K562 (cell line): Measurements from ENCODE around the gene MEF2D. TPM values are rescaled to one million over a fixed set of nuclear protein-coding genes. Genes with fewer than 3 reads are reported as not detected.

Experiments used
- ATAC-seq: fragments of 200-7000 bp; cut with Tn5 transposase; 3 replicates; pipeline ENCODE4 v1.9.1; 2020; ENCODE audit warnings: moderate library complexity
- BruUV-seq: library from RNA; stranded (reverse); fragments of 400-500 nt; replicated peaks from 2 replicates; lab custom pipeline; 2021; lab: Mats Ljungman, UMichigan
- CTCF ChIA-PET: fragments of 300-600 bp; formaldehyde crosslinking; extraction: SDS; loops from one replicate; lab custom pipeline; 2021; ENCODE audit warnings: low intra/inter-chr PET ratio; lab: Yijun Ruan, JAX
- POLR2A ChIA-PET: fragments of 300-600, 350-650 bp; sonication (Branson Sonifier 250); formaldehyde crosslinking; extraction: SDS; loops from one replicate; lab custom pipeline; 2021; ENCODE audit warnings: antibody characterized with exemption, inconsistent platforms; lab: Yijun Ruan, JAX
- DNase-seq, 4 experiments: peaks; one replicate each; pipeline versions ENCODE4 v3.0.0 to v3.0.0-alpha.2; 2011 to 2018; ENCODE audit warnings: low spot score in 3 of 4, mixed read lengths in 3 of 4; ENCODE audit errors: extremely low read depth in 1 of 4
- FAIRE-seq: peaks from 2 replicates; lab custom pipeline; 2011; peaks lifted over from hg19 to GRCh38; lab: Jason Lieb, UNC
- H2AFZ ChIP-seq: 2 replicates; pipeline ENCODE4 v1.6.0; 2011; ENCODE audit warnings: low read depth, low read length, control low read depth, inconsistent platforms
- H3K27ac ChIP-seq: fragments of 200-600 bp; 3 replicates; pipeline ENCODE4 v1.8.0; 2011; ENCODE audit warnings: low read depth, mild to moderate bottlenecking, control low read depth, inconsistent platforms, low read length, moderate library complexity, mixed read lengths; ENCODE audit errors: extremely low read depth
- H3K27me3 ChIP-seq, 2 experiments: fragments of 300-600 bp in 1 of 2; 2 replicates in 1 of 2; 3 replicates in 1 of 2; pipeline versions ENCODE4 v1.6.0 to v1.8.0; 2011; ENCODE audit warnings: inconsistent platforms in 2 of 2, low read length in 2 of 2, mild to moderate bottlenecking in 1 of 2, mixed read lengths in 1 of 2, moderate library complexity in 1 of 2; ENCODE audit not compliant: control insufficient read depth in 2 of 2, insufficient read depth in 2 of 2
- H3K36me3 ChIP-seq: fragments of 300-600 bp; 3 replicates; pipeline ENCODE4 v1.8.0; 2011; ENCODE audit warnings: mild to moderate bottlenecking, low read length, inconsistent platforms; ENCODE audit not compliant: control insufficient read depth, insufficient read depth
- H3K4me1 ChIP-seq, 2 experiments: fragments of 200-600 bp in 1 of 2; replicated peaks in 1 of 2; 2 replicates in 1 of 2; 3 replicates in 1 of 2; pipeline versions ENCODE4 v1.5.1 to v1.8.0; 2011; ENCODE audit warnings: inconsistent platforms in 2 of 2, low read length in 2 of 2, mild to moderate bottlenecking in 1 of 2, mixed read lengths in 1 of 2, moderate library complexity in 1 of 2; ENCODE audit not compliant: control insufficient read depth in 2 of 2, insufficient read depth in 2 of 2
- H3K4me2 ChIP-seq: 2 replicates; pipeline ENCODE4 v1.6.1; 2011; ENCODE audit warnings: low read length, control low read depth, inconsistent platforms, mixed read lengths; ENCODE audit not compliant: insufficient read depth
- H3K4me3 ChIP-seq: fragments of 200-600 bp; sonication (generic), shearing (Covaris generic); 2 replicates; pipeline ENCODE4 v1.5.1; 2016; ENCODE audit warnings: control low read depth, inconsistent platforms
- H3K79me2 ChIP-seq: fragments of 200-600 bp; 3 replicates; pipeline ENCODE4 v1.8.0; 2011; ENCODE audit warnings: low read length, inconsistent platforms; ENCODE audit not compliant: control insufficient read depth, insufficient read depth
- H3K9ac ChIP-seq, 2 experiments: 2 replicates each; pipeline versions ENCODE4 v1.6.0 to v1.6.1; 2011; ENCODE audit warnings: low read depth in 2 of 2, low read length in 2 of 2, control low read depth in 1 of 2, inconsistent platforms in 1 of 2, mild to moderate bottlenecking in 1 of 2, mixed read lengths in 1 of 2; ENCODE audit not compliant: insufficient read depth in 1 of 2
- H3K9me1 ChIP-seq: one replicate; pipeline ENCODE4 v1.6.0; 2011; ENCODE audit warnings: inconsistent platforms, mild to moderate bottlenecking, low read length, moderate library complexity; ENCODE audit not compliant: control insufficient read depth, insufficient read depth
- H3K9me3 ChIP-seq: replicated peaks from 2 replicates; pipeline ENCODE4 v1.5.1; 2011; ENCODE audit warnings: low read depth, low read length, inconsistent platforms; ENCODE audit not compliant: control insufficient read depth, insufficient read depth
- H4K20me1 ChIP-seq: replicated peaks from 2 replicates; pipeline ENCODE4 v1.6.1; 2011; ENCODE audit warnings: low read length, inconsistent platforms, mixed read lengths; ENCODE audit not compliant: control insufficient read depth, insufficient read depth
- CC2D1A ChIP-seq: fragments of 450-650 bp; IDR thresholded peaks from 2 replicates; pipeline ENCODE4 v1.6.1; 2017; ENCODE audit warnings: mild to moderate bottlenecking
- CHD1 ChIP-seq: fragments of 200-600 bp; sonication (generic); IDR thresholded peaks from one replicate; pipeline ENCODE4 v1.6.1; 2012; ENCODE audit warnings: mild to moderate bottlenecking, moderate library complexity, low read length, inconsistent platforms
- ETV1 ChIP-seq: fragments of 450-650 bp; conservative IDR thresholded peaks from 2 replicates; pipeline ENCODE4 v1.6.1; 2016; ENCODE audit warnings: missing genetic modification characterization, control low read depth, low read depth, missing compliant biosample characterization
- FOXP1 ChIP-seq: sonication (generic); formaldehyde crosslinking; IDR thresholded peaks from 2 replicates; pipeline ENCODE4 v1.8.0; 2022; ENCODE audit warnings: mild to moderate bottlenecking, missing genetic modification reagents
- PRMT5 ChIP-seq: sonication (generic); formaldehyde crosslinking; IDR thresholded peaks from 2 replicates; pipeline ENCODE4 v1.5.0; 2020; ENCODE audit warnings: missing genetic modification reagents
- RFX5 ChIP-seq: IDR thresholded peaks from 2 replicates; pipeline ENCODE4 v1.6.1; 2011; ENCODE audit warnings: low read depth, mild to moderate bottlenecking, improper control_type of control experiment, low read length
- SMARCC2 ChIP-seq: fragments of 450-650 bp; IDR thresholded peaks from 2 replicates; pipeline ENCODE4 v1.6.1; 2017; ENCODE audit warnings: antibody characterized with exemption, moderate library complexity, mild to moderate bottlenecking, low read depth
- TCF7L2 ChIP-seq: fragments of 150-350 bp; IDR thresholded peaks from 2 replicates; pipeline ENCODE4 v1.6.1; 2016; ENCODE audit warnings: low read depth, mild to moderate bottlenecking, low read length, moderate library complexity
- ZBTB7A ChIP-seq: IDR thresholded peaks from 2 replicates; pipeline ENCODE4 v1.6.1; 2011; ENCODE audit warnings: low read depth, mild to moderate bottlenecking, low read length, moderate library complexity, borderline replicate concordance; ENCODE audit not compliant: control insufficient read depth
- ZNF354B ChIP-seq: fragments of 250-450 bp; sonication (Bioruptor Pico); IDR thresholded peaks from 2 replicates; pipeline ENCODE4 v1.4.0; 2020
- WGBS: fragments of 100-300 bp; shearing (Covaris generic); methylation state at CpG from one replicate; pipeline ENCODE4 v1.1.6; 2016; ENCODE audit warnings: low coverage, mixed read lengths; ENCODE audit not compliant: insufficient coverage; ENCODE audit errors: missing lambda C conversion rate; 5-methylcytosine and 5-hydroxymethylcytosine counted together
- in situ Hi-C: fragments of 300-500 bp; cut with MboI; formaldehyde crosslinking; loops from 4 replicates; pipeline ENCODE4 v1.15.0; 2018; ENCODE audit warnings: inconsistent platforms, mixed read lengths
- intact Hi-C: fragments of 100-400 bp; cut with micrococcal nuclease; formaldehyde crosslinking; loops from 2 replicates; pipeline ENCODE4 v1.14.2; 2022
- polyA plus RNA-seq, 8 experiments: library from polyadenylated mRNA; depleted of rRNA in 4 of 8; stranded (reverse) in 5 of 8; unstranded in 3 of 8; fragments of >200 nt; fragmentation: Nextera tagmentation in 2 of 8; fragmentation: Illumina TruSeq in 1 of 8; extraction: Ambion mirVana in 2 of 8; extraction: Trizol in 1 of 8; gene quantifications; 2 replicates each; pipeline versions ENCODE4 v1.2.1 to v1.2.3, GENCODE V29; 2011 to 2014; ENCODE audit warnings: inconsistent platforms in 1 of 8, missing spikeins in 1 of 8
- total RNA-seq, 7 experiments: library from RNA; depleted of rRNA in 6 of 7; stranded (reverse); fragments of >200 nt in 6 of 7; fragmentation: Illumina TruSeq in 2 of 7; extraction: Trizol in 2 of 7; gene quantifications; 2 replicates each; pipeline versions ENCODE4 v1.2.1 to v1.2.3, GENCODE V29; 2011 to 2021; ENCODE audit warnings: low replicate concordance in 1 of 7
- TF ChIP-seq, protein P1 (sequence below): fragments of 250-450 bp; sonication (Bioruptor Pico); IDR thresholded peaks from 2 replicates; pipeline ENCODE4 v1.4.0; 2020; ENCODE audit warnings: mild to moderate bottlenecking, moderate library complexity, borderline replicate concordance

MEF2D gene
- total and polyA plus RNA-seq, 9 of the 15 experiments (the other 6 are each of a cell fraction or from before 2014, with no cell fraction given): 0.10 to 19.5 (median 2.6) TPM

DNA sequence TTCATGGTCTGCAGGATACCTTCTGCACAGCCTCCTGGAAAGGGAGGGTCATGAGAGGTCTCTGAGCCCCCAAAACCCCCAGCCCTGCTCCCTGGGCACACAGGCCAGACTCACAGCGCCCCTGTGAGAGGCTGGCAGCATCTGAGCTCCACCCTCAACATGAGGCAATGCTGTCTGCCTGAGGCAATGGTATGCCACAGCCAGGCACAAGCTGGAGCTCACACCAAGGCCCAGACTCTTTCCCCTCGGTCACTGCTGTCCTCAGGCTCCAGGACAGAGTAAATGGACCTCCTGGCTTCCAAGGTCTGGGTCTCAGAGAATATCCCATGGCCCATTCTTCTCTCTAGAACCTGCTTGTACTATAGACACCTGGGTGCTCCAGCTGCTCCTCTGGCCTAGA is 17.2 kb downstream of the MEF2D start:
- H3K9me1 ChIP-seq: no peaks in the 10 kb centered on the region
- H3K27me3 ChIP-seq: no peaks in the 10 kb centered on the region
- intact Hi-C loops (loop anchor here (10.0 kb wide), 1 partner anchor 61 kb away; no protein-coding TSS in a partner anchor), in situ Hi-C loops (no loop called here)
- WGBS: 79% methylated on average over 2 of the region's 2 CpGs
- no peak overlapping the region for H3K4me3 ChIP-seq
- H3K9ac ChIP-seq: no peak overlapping the region
- H4K20me1 ChIP-seq: peaks cover 20% of the 10 kb centered on the region
- peaks cover 44% of the 10 kb centered on the region for H3K36me3 ChIP-seq
- ChIA-PET POLR2A (interaction anchor here (0.5 to 1.9 kb wide), 4 partner anchors 8 to 268 kb away, joined by 3 to 7 read pairs (median 5); no protein-coding TSS in a partner anchor), CTCF (no interaction called here)
- H3K79me2 ChIP-seq: peaks cover 19% of the 10 kb centered on the region
- no peak overlapping the region for H2AFZ ChIP-seq
- peaks cover 2 to 14% of the 10 kb centered on the region in 2 experiments; a peak in 4 of 5 replicates for H3K4me1 ChIP-seq
- H3K27ac ChIP-seq: no peak overlapping the region
- ATAC-seq: no peak
- FAIRE-seq: no peak
- DNase-seq: no peak
- TF ChIP-seq ZNF354B (CRISPR knock-in tag) (no peak), CC2D1A (no peak), CHD1 (no peak), FOXP1 (no peak), ETV1 (tag) (no peak), TCF7L2 (no peak), ZBTB7A (no peak), RFX5 (no peak), SMARCC2 (no peak), PRMT5 (CRISPR knock-in tag) (no peak)
- TF ChIP-seq, protein P1, sequence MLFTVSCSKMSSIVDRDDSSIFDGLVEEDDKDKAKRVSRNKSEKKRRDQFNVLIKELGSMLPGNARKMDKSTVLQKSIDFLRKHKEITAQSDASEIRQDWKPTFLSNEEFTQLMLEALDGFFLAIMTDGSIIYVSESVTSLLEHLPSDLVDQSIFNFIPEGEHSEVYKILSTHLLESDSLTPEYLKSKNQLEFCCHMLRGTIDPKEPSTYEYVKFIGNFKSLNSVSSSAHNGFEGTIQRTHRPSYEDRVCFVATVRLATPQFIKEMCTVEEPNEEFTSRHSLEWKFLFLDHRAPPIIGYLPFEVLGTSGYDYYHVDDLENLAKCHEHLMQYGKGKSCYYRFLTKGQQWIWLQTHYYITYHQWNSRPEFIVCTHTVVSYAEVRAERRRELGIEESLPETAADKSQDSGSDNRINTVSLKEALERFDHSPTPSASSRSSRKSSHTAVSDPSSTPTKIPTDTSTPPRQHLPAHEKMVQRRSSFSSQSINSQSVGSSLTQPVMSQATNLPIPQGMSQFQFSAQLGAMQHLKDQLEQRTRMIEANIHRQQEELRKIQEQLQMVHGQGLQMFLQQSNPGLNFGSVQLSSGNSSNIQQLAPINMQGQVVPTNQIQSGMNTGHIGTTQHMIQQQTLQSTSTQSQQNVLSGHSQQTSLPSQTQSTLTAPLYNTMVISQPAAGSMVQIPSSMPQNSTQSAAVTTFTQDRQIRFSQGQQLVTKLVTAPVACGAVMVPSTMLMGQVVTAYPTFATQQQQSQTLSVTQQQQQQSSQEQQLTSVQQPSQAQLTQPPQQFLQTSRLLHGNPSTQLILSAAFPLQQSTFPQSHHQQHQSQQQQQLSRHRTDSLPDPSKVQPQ (CRISPR knock-in tag): no peak
- BruUV-seq: no TSS peak
- no peaks in the 10 kb centered on the region for H3K9me3 ChIP-seq
- H3K4me2 ChIP-seq: no peak overlapping the region
